ENCODE results near the gene ROBO1.

The ROBO1 gene

GRCh38 chr3:79005084-79005483 lies 762.7 kb downstream of the ROBO1 start:
- Histone ChIP-seq H3K27me3 (no peaks in the 10 kb centered on the region), H3K9me3 (no peaks in the 10 kb centered on the region), H3K4me1 (ENCODE audit: control insufficient read depth in 1 of 2, insufficient read depth in 1 of 2, low read depth in 1 of 2, low read length in 1 of 2) (no peaks in the 10 kb centered on the region), H3K27ac (no peak overlapping the region), H3K4me3 (ENCODE audit: low read depth in 1 of 2, low read length in 1 of 2) (no peak overlapping the region), H3K36me3 (no peaks in the 10 kb centered on the region)
- no peak for TF ChIP-seq CTCF (IDR thresholded peaks at IDR 0.05)

- Histone ChIP-seq H3K27me3 (no peaks in the 10 kb centered on the region), H3K36me3 (no peaks in the 10 kb centered on the region), H3K9me3 (no peaks in the 10 kb centered on the region), H3K4me3 (ENCODE audit: low read depth in 1 of 2, low read length in 1 of 2) (no peak overlapping the region), H3K27ac (no peak overlapping the region), H3K4me1 (ENCODE audit: control insufficient read depth in 1 of 2, insufficient read depth in 1 of 2, low read depth in 1 of 2, low read length in 1 of 2) (no peaks in the 10 kb centered on the region)
- no peak for TF ChIP-seq CTCF (IDR thresholded peaks at IDR 0.05)
These were observed 763.8 kb downstream of the ROBO1 start for GRCh38 chr3:79003994-79004393.

- Histone ChIP-seq H3K9me3 (no peaks in the 10 kb centered on the region), H3K4me1 (ENCODE audit: control insufficient read depth in 1 of 2, insufficient read depth in 1 of 2, low read depth in 1 of 2, low read length in 1 of 2) (no peaks in the 10 kb centered on the region), H3K27ac (no peak overlapping the region), H3K4me3 (ENCODE audit: low read depth in 1 of 2, low read length in 1 of 2) (no peak overlapping the region), H3K36me3 (no peaks in the 10 kb centered on the region), H3K27me3 (no peaks in the 10 kb centered on the region)
- no peak for TF ChIP-seq CTCF (IDR thresholded peaks at IDR 0.05)
These were observed 765.1 kb downstream of the ROBO1 start for GRCh38 chr3:79002465-79003372.

GRCh38 chr3:79001255-79001654 lies 766.5 kb downstream of the ROBO1 start:
- Histone ChIP-seq H3K27me3 (no peaks in the 10 kb centered on the region), H3K4me1 (ENCODE audit: control insufficient read depth in 1 of 2, insufficient read depth in 1 of 2, low read depth in 1 of 2, low read length in 1 of 2) (no peaks in the 10 kb centered on the region), H3K27ac (no peak overlapping the region), H3K4me3 (ENCODE audit: low read depth in 1 of 2, low read length in 1 of 2) (no peak overlapping the region), H3K9me3 (no peaks in the 10 kb centered on the region), H3K36me3 (no peaks in the 10 kb centered on the region)
- TF ChIP-seq CTCF (IDR thresholded peaks at IDR 0.05): no peak

- Histone ChIP-seq H3K27me3 (no peaks in the 10 kb centered on the region), H3K4me3 (ENCODE audit: low read depth in 1 of 2, low read length in 1 of 2) (no peak overlapping the region), H3K4me1 (ENCODE audit: control insufficient read depth in 1 of 2, insufficient read depth in 1 of 2, low read depth in 1 of 2, low read length in 1 of 2) (no peaks in the 10 kb centered on the region), H3K36me3 (no peaks in the 10 kb centered on the region), H3K9me3 (no peaks in the 10 kb centered on the region), H3K27ac (no peak overlapping the region)
- no peak for TF ChIP-seq CTCF (IDR thresholded peaks at IDR 0.05)
These were observed 768.7 kb downstream of the ROBO1 start for GRCh38 chr3:78999139-78999538.
